Trophoblast cell (in vitro differentiated cells and primary cell): Measurements from ENCODE around the gene OGFOD3.
A peak's percentile ranks its signal among the peaks of the same experiment; 100 is the strongest.

Experiments used
- DNase-seq, 2 donors: peaks; one replicate each; pipeline ENCODE4 v3.0.0-alpha.2; 2016
- H2AFZ ChIP-seq: 2 replicates; pipeline ENCODE4 v1.6.1; 2013; ENCODE audit warnings: low read length, moderate library complexity, mild to moderate bottlenecking; ENCODE audit not compliant: insufficient read depth, poor library complexity
- H2AK5ac ChIP-seq: 2 replicates; pipeline ENCODE4 v1.6.1; 2013; ENCODE audit warnings: mild to moderate bottlenecking, low read length
- H2BK120ac ChIP-seq: 2 replicates; pipeline ENCODE4 v1.6.1; 2013; ENCODE audit warnings: low read length, mild to moderate bottlenecking, moderate library complexity; ENCODE audit not compliant: insufficient read depth, poor library complexity
- H2BK12ac ChIP-seq: 2 replicates; pipeline ENCODE4 v1.6.1; 2013; ENCODE audit warnings: mild to moderate bottlenecking, low read length, moderate library complexity
- H2BK5ac ChIP-seq: 2 replicates; pipeline ENCODE4 v1.6.1; 2013; ENCODE audit warnings: low read length, low read depth, moderate library complexity, mild to moderate bottlenecking; ENCODE audit not compliant: poor library complexity
- H3K14ac ChIP-seq: 2 replicates; pipeline ENCODE4 v1.6.1; 2013; ENCODE audit warnings: mild to moderate bottlenecking, low read length
- H3K18ac ChIP-seq: 2 replicates; pipeline ENCODE4 v1.6.1; 2013; ENCODE audit warnings: mild to moderate bottlenecking, low read length
- H3K23ac ChIP-seq: 2 replicates; pipeline ENCODE4 v1.6.1; 2013; ENCODE audit warnings: low read length
- H3K27ac ChIP-seq: 2 replicates; pipeline ENCODE4 v1.5.1; 2013; ENCODE audit warnings: low read depth, mild to moderate bottlenecking, inconsistent platforms, low read length, moderate library complexity
- H3K27me3 ChIP-seq: 2 replicates; pipeline ENCODE4 v1.6.1; 2013; ENCODE audit warnings: inconsistent platforms, mild to moderate bottlenecking, low read length, moderate library complexity; ENCODE audit not compliant: insufficient read depth
- H3K36me3 ChIP-seq, 2 experiments: 1 replicate in 1 of 2; 2 replicates in 1 of 2; pipeline ENCODE4 v1.6.1; 2013; ENCODE audit warnings: low read length in 2 of 2, mild to moderate bottlenecking in 2 of 2, moderate library complexity in 1 of 2; ENCODE audit not compliant: insufficient read depth in 2 of 2, control insufficient read depth in 1 of 2
- H3K4ac ChIP-seq: 2 replicates; pipeline ENCODE4 v1.6.1; 2013; ENCODE audit warnings: low read depth, mild to moderate bottlenecking, low read length, moderate library complexity
- H3K4me1 ChIP-seq, 2 experiments: 1 replicate in 1 of 2; 2 replicates in 1 of 2; pipeline ENCODE4 v1.6.1; 2013; ENCODE audit warnings: low read length in 2 of 2, mild to moderate bottlenecking in 2 of 2, moderate library complexity in 1 of 2; ENCODE audit not compliant: insufficient read depth in 2 of 2, control insufficient read depth in 1 of 2
- H3K4me2 ChIP-seq: 2 replicates; pipeline ENCODE4 v1.6.1; 2013; ENCODE audit warnings: inconsistent platforms, mild to moderate bottlenecking, low read length, moderate library complexity
- H3K4me3 ChIP-seq: 2 replicates; pipeline ENCODE4 v1.5.1; 2013; ENCODE audit warnings: mild to moderate bottlenecking, low read depth, low read length, inconsistent platforms
- H3K79me1 ChIP-seq: one replicate; pipeline ENCODE4 v1.6.1; 2013; ENCODE audit warnings: low read length
- H3K79me2 ChIP-seq: 2 replicates; pipeline ENCODE4 v1.6.1; 2013; ENCODE audit warnings: low read length, mild to moderate bottlenecking; ENCODE audit not compliant: control insufficient read depth, insufficient read depth, poor library complexity
- H3K9ac ChIP-seq: 2 replicates; pipeline ENCODE4 v1.6.1; 2013; ENCODE audit warnings: mild to moderate bottlenecking, low read length
- H3K9me3 ChIP-seq: 2 replicates; pipeline ENCODE4 v1.6.1; 2013; ENCODE audit warnings: low read depth, mild to moderate bottlenecking, control low read depth, inconsistent platforms, low read length; ENCODE audit not compliant: insufficient read depth
- H4K12ac ChIP-seq: 2 replicates; pipeline ENCODE4 v1.6.1; 2013; ENCODE audit warnings: low read depth, mild to moderate bottlenecking, low read length, moderate library complexity
- H4K8ac ChIP-seq: 2 replicates; pipeline ENCODE4 v1.6.1; 2013; ENCODE audit warnings: low read depth, mild to moderate bottlenecking, low read length, moderate library complexity
- H4K91ac ChIP-seq: one replicate; pipeline ENCODE4 v1.6.1; 2013; ENCODE audit warnings: low read depth, mild to moderate bottlenecking, low read length, moderate library complexity
- WGBS: extraction: QIAGEN DNeasy Blood & Tissue Kit; methylation state at CpG from one replicate; pipeline ENCODE4 v1.1.7; 2013; ENCODE audit warnings: missing lambda C conversion rate; ENCODE audit not compliant: insufficient read length, insufficient coverage; ENCODE audit errors: extremely low coverage; 5-methylcytosine and 5-hydroxymethylcytosine counted together

The OGFOD3 gene

GRCh38 chr17:82442643-82443464 lies 24.5 kb upstream of the OGFOD3 start:
- no peak overlapping the region for H2AK5ac ChIP-seq
- H3K79me2 ChIP-seq, result no peaks in the 10 kb centered on the region
- WGBS, result no CpG with 5 or more reads among the region's 28 CpGs
- no peaks in the 10 kb centered on the region for H3K27me3 ChIP-seq
- no peak overlapping the region for H3K23ac ChIP-seq
- no peaks in the 10 kb centered on the region for H3K79me1 ChIP-seq
- H3K14ac ChIP-seq, result no peak overlapping the region
- H3K18ac ChIP-seq, result no peak overlapping the region
- no peak overlapping the region for H4K91ac ChIP-seq
- peaks cover 42 to 48% of the 10 kb centered on the region in 2 experiments for H3K36me3 ChIP-seq
- H3K4me3 ChIP-seq, result no peak overlapping the region
- no peak overlapping the region for H3K9ac ChIP-seq
- no peak overlapping the region for H2AFZ ChIP-seq
- H3K4me1 ChIP-seq, result peaks cover 0 to 2% of the 10 kb centered on the region in 2 experiments
- no peaks in the 10 kb centered on the region for H3K9me3 ChIP-seq
- H3K4ac ChIP-seq, result no peak overlapping the region
- H4K12ac ChIP-seq, result no peak overlapping the region
- H3K4me2 ChIP-seq, result no peak overlapping the region
- H4K8ac ChIP-seq, result no peak overlapping the region
- peak in 1 of 2 donors; percentile 19 for DNase-seq
- no peak overlapping the region for H2BK120ac ChIP-seq
- no peak overlapping the region for H2BK5ac ChIP-seq
- H3K27ac ChIP-seq, result no peak overlapping the region
- no peak overlapping the region for H2BK12ac ChIP-seq

- H2AFZ ChIP-seq, result no peak overlapping the region
- H3K4me2 ChIP-seq, result no peak overlapping the region
- no peak overlapping the region for H4K12ac ChIP-seq
- no peak overlapping the region for H3K18ac ChIP-seq
- no peaks in the 10 kb centered on the region for H3K79me2 ChIP-seq
- no peak overlapping the region for H3K27ac ChIP-seq
- H3K14ac ChIP-seq, result no peak overlapping the region
- H3K4ac ChIP-seq, result no peak overlapping the region
- DNase-seq, result peak; percentile 92
- H3K27me3 ChIP-seq, result no peaks in the 10 kb centered on the region
- H3K9ac ChIP-seq, result no peak overlapping the region
- no peaks in the 10 kb centered on the region for H3K79me1 ChIP-seq
- no CpG with 5 or more reads among the region's 27 CpGs for WGBS
- no peak overlapping the region for H2BK120ac ChIP-seq
- no peak overlapping the region for H2BK12ac ChIP-seq
- no peak overlapping the region for H3K4me3 ChIP-seq
- no peak overlapping the region for H3K23ac ChIP-seq
- H4K91ac ChIP-seq, result no peak overlapping the region
- no peak overlapping the region for H4K8ac ChIP-seq
- H2BK5ac ChIP-seq, result no peak overlapping the region
- H3K4me1 ChIP-seq, result peaks cover 0 to 2% of the 10 kb centered on the region in 2 experiments
- no peak overlapping the region for H2AK5ac ChIP-seq
- peaks cover 46 to 51% of the 10 kb centered on the region in 2 experiments for H3K36me3 ChIP-seq
- H3K9me3 ChIP-seq, result no peaks in the 10 kb centered on the region
Observed at GRCh38 chr17:82441691-82442487, 23.5 kb upstream of the OGFOD3 start.

GRCh38 chr17:82440991-82441627 lies 22.7 kb upstream of the OGFOD3 start:
- Histone ChIP-seq H2BK120ac (no peak overlapping the region), H3K18ac (no peak overlapping the region), H4K12ac (no peak overlapping the region), H4K91ac (no peak overlapping the region), H3K36me3 (peaks cover 46 to 49% of the 10 kb centered on the region in 2 experiments), H2AFZ (no peak overlapping the region), H2BK5ac (no peak overlapping the region), H3K9me3 (no peaks in the 10 kb centered on the region), H2BK12ac (no peak overlapping the region), H3K79me2 (no peaks in the 10 kb centered on the region), H3K4me2 (no peak overlapping the region), H3K4me1 (no peaks in the 10 kb centered on the region), H3K79me1 (no peaks in the 10 kb centered on the region), H3K27ac (no peak overlapping the region), H3K23ac (no peak overlapping the region), H3K27me3 (no peaks in the 10 kb centered on the region), H3K4me3 (peak overlapping the region; percentile 54), H3K14ac (no peak overlapping the region), H3K9ac (no peak overlapping the region), H4K8ac (no peak overlapping the region), H3K4ac (no peak overlapping the region), H2AK5ac (no peak overlapping the region)
- WGBS, result no CpG with 5 or more reads among the region's 17 CpGs
- DNase-seq, result peak; percentile 21 to 55

GRCh38 chr17:82440469-82440981 lies 22.1 kb upstream of the OGFOD3 start:
- Histone ChIP-seq H3K9ac (no peak overlapping the region), H3K79me2 (no peaks in the 10 kb centered on the region), H3K9me3 (no peaks in the 10 kb centered on the region), H3K23ac (no peak overlapping the region), H4K91ac (no peak overlapping the region), H2BK5ac (no peak overlapping the region), H3K79me1 (no peaks in the 10 kb centered on the region), H3K36me3 (peaks cover 40 to 43% of the 10 kb centered on the region in 2 experiments), H2BK120ac (no peak overlapping the region), H3K4me1 (peaks cover 1% of the 10 kb centered on the region in 2 experiments), H3K27me3 (no peaks in the 10 kb centered on the region), H2BK12ac (no peak overlapping the region), H2AK5ac (no peak overlapping the region), H3K14ac (no peak overlapping the region), H3K27ac (no peak overlapping the region), H4K8ac (no peak overlapping the region), H3K18ac (no peak overlapping the region), H2AFZ (no peak overlapping the region), H3K4me3 (no peak overlapping the region), H3K4me2 (no peak overlapping the region), H3K4ac (no peak overlapping the region), H4K12ac (no peak overlapping the region)
- WGBS, result no CpG with 5 or more reads among the region's 22 CpGs
- no peak for DNase-seq
